HG03354 (cell line): Measurements from ENCODE around the gene RASGRP4.
A peak's percentile ranks its signal among the peaks of the same experiment; 100 is the strongest.

Experiments used
- ATAC-seq: cut with Tn5 transposase; IDR thresholded peaks from one replicate; pipeline ENCODE4 v1.9.1; 2021; ENCODE audit warnings: mild to moderate bottlenecking; ENCODE audit not compliant: unreplicated experiment, poor library complexity, severe bottlenecking

Gene RASGRP4

DNA sequence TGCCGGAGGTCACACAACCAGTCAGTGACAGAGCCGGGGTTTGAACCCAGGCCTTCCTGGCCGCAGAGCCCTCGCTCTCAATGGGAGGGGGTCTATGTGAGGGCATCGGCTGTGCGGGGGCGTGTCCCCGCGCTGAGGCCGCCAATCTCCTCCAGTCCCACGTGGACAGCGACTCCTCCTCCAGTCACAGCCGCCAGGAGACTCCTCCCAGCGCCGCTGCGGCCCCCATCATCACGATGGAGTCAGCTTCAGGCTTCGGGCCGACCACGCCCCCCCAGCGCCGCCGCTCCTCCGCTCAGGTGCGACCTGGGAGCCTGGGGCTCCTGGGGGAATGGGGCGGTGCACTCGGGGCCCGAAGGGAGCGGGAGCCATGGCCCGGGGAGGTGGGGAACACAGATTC lies 31.5 kb downstream of the RASGRP4 start:
- no peak for ATAC-seq

DNA sequence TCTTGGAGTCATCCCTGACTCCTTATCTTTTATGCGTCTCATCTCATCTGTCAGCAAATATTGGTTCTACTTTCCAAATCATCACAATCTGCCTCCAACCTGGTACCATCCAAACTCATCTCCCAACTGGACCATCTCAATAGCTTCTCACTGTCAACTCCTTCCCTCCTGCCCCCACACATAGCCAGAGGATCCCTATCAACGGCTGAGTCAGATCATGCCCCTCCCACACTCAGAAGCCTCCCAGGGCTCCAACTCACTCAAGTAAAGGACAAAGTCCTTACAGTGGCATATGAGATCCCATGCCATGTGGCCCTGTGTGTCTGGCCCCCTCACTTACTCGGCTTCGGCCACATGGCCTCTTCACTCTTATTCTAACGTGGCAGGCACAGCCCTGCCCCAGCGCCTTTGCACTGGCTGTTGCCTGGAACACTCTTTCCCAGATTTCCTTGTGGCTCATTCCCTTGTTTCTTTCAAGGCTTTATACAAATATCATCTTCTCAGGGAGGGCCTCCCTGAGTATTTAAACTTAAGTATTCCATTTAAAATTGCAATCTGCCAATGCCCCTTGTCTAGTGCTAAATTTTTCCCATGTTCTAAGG lies 33.2 kb downstream of the RASGRP4 start:
- ATAC-seq = no peak

DNA sequence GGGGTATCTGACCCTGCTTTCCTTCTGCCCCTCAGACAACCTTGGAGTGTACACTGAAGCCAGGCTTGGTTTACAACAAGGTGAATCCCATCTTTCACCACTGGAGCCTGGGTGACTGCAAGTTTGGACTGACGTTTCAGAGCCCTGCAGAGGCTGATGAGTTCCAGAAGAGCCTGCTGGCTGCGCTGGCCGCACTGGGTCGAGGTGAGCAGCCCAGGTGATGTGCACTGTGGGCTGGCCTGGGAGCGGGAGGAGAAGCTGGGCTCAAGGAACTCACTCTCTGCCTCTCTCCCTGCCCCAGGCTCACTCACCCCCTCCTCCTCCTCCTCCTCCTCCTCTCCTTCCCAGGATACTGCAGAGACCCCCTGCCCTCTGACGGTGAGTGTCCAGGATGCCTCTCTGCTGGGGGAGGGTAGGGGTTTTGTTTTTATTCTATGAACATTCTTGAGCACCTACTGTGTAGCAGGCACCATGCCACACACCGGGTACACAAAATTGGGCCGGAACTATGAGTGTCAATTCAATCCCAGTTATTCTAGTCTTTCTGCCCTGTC lies 34.0 kb downstream of the RASGRP4 start:
- ATAC-seq = no peak

GRCh38 chr19:38389957-38390924 lies 35.8 kb downstream of the RASGRP4 start:
- ATAC-seq = no peak

- no peak for ATAC-seq
Measured at GRCh38 chr19:38389101-38389925, 36.7 kb downstream of the RASGRP4 start.

- no peak for ATAC-seq
Measured at GRCh38 chr19:38388349-38389100, 37.5 kb downstream of the RASGRP4 start, which contains the start of gene SPRED3. Gene SPRED3 (plus strand): TSS chr19:38388697. CDS start chr19:38390303, 1,606 bp downstream.

DNA sequence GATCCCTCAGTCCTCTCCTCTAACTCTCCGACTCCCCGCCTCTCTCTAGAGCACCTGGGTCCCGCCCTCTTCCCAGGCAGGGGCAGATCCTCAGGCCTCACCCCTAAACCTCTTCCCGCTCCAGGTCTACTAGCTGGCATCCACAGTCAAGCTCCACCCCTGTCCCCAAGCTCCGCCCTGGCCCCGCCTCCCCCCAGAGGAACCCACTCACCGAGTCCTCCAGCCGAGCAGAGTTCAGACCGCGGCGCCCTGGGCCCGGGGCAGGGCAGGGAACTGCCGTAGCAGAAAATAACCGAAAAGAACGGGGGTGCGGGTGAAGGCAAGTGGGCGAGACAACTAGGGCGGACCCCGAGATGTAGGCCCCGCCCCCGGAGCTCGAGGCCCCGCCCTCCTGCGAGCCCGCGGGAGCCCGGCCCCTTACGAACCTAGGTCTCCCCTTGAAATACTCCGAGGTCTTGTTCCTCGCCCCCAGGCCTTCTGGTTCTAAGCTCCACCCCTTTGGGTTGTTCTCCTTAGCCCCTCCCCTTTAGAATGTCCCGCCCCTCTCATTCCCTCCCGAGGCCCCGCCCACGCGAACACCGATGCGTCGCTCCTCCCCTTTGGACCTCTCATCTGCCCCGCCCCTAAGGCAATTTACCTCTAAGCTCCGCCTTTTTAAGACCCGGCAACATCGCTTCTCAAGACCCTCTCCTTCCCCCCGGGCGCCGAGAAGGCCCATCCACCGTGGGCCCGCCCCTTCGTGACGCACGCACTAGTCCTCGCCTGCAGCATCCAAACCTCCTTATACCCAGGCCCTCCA lies 38.3 kb downstream of the RASGRP4 start, which contains the start of gene GGN:
Gene GGN, minus strand, starts transcription at position 485 of the 799 bp plus-strand sequence. CDS start 773 bp downstream, outside the sequence.
- ATAC-seq = peak; percentile 49

DNA sequence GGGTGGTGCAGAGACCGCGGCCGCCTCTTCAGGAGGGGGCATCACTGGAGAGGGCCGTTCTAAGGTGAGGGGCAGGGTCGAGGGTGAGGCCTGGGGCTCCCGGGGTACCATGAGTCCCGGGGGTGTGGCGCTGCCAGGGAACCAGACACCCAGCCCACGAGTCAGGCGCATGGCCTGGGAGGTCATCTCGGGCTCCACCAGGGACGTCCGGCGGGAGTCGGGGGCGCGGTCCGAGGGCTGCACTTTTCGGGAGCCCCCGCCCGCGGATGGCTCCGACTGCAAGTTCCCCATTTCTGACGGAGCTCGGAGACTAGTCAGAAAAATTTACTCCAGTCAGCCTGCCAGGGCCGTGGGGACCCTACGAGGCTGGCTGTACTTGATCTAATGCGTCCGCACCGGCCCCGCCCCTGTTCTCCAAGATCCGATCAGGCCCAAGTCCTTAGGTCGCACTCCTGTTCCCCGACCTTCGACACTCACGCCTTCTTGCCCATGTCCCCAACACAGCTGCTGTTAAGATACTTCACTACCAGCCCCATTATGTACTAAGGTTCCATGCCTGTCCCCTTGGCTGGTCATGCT lies 39.0 kb downstream of the RASGRP4 start:
- no peak for ATAC-seq

GRCh38 chr19:38386300-38386970 lies 39.6 kb downstream of the RASGRP4 start:
- ATAC-seq = no peak

DNA sequence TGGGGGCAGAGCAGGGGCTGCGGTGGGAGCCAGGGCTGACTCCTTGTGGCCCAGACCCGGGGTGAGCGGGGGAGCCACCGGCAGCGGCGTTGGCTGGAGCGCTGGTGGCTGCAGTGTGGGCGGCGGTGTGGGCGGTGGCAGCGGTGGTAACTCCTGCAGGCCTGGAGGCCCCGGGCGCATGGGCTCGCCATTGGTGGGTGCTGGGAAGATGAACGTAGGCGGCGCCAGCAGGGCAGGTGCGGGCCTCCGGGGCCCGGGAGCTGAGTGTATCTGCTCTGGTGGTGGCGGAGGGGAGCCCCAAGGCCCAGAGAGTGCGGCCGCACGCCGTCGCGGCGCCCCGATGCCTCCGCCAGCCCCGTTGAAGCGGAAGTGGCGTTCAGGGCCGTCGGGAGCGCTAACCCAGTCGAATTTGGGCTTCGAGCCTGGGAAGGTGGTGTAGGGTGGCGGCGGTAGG lies 40.2 kb downstream of the RASGRP4 start:
- ATAC-seq = no peak

DNA sequence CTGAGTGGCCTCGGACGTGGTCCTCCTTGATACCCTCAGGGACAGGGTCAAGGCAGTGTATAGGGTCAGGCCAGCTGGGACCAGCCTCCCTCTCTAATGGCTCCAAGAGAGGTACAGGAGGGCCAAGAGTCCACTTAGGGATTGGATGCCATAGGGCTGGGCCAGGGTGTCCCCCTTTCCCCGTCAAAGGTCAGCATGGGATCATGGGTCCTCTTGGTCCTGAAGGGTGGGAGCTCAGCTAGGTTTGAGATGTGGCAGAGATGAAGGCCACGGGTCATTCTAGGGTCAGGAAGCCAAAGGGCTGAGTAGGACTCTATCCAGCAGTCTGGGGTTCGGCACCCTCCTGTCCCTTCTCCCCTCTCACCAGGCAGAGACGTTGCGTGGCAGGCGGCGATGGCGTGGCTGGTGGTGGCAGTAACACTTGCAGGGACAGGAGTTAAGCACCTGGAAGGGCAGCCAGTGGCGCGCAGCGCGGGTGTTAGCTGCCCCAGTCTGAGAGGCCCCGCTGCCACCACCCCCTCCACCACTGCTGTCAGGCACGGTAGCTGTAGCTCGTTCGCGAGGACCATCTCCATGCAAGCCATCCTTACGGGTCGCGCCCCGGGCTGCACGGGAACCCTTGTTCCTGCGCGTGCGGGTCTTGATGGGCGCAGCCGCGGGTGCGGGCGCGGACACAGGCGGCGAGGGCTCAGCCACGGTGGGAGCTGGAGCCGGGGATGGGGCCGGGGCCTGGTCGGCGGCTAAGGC lies 40.8 kb downstream of the RASGRP4 start:
- no peak for ATAC-seq

- ATAC-seq = no peak
Measured at GRCh38 chr19:38384209-38385027, 41.6 kb downstream of the RASGRP4 start.

DNA sequence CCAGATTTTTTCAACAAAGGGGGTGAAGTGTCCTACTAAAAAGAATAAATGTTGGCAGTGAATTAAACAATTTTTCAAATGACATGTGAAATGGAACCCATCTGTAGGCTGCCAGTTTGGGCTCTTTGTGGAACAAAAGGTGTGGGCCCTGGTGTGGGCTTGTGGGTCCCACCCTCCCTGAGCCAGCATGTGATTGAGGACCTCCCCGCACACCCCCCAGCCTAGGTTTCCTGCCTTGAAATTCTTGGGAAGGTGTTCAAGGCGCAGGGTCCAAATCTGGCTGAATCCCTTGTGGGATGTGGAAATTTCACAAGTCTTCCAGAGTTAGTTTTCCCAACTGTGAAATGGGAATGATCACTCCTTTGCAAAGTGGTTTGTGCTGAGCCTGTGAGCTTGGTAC lies 42.3 kb downstream of the RASGRP4 start:
- ATAC-seq = no peak

DNA sequence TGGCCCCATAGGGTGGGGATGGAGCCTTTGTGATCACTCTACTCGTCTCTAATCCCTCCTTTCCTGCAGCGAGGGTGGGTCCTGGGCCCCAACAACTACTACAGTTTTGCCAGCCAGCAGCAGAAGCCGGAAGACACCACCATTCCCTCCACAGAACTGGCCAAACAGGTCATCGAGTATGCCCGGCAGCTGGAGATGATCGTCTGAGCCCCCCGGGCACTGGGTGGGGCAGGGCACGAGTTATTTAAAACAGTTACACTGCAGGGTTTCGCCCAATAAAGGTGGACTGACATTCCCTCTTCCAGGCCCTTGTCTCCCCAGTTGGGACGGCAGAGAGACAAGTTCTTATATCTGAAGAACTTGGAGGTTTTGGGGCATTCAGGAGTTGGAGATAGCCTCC lies 42.8 kb downstream of the RASGRP4 start:
- no peak for ATAC-seq

DNA sequence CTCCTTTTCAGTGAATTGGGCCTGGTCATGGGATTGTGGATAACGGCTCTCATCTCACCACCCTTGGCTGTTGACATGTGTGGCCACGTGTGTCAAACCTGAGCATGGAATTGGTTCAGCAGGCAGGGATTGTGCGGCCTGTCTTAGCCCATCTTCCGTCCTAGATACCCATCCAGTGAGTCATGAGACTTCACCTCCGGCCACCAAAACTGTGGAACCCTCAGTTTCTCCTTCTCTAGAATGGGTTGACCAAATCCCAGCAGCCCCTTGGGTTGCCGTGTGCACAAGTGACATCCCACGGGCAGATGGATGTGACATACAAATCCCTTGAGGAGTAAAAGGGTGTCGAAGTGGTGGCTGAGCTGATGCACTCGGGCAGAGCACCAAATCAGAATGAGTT lies 44.9 kb downstream of the RASGRP4 start:
- no peak for ATAC-seq

DNA sequence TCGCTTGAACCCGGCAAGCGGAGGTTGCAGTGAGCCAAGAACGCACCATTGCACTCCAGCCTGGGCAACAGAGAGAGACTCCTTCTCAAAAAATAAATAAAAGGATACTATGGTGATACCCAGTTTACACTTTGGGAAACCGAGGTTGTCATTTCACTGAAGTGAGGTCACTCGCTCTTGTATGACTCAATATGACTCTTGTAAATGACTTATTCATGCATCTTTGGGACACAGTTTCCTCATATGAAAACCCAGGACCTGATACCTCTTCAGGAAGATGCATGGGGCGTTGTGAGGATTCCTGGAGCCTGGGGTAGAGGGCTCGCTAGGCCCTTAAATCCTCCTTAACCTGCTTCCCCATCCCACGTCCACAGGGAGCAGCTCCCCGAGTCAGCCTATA lies 47.2 kb downstream of the RASGRP4 start:
- no peak for ATAC-seq
